Neural cell (in vitro differentiated cells): Measurements from ENCODE around the gene CACNA1E. TPM values are rescaled to one million over a fixed set of nuclear protein-coding genes. Genes with fewer than 3 reads are reported as not detected.

Source experiments
- H2AFZ ChIP-seq: fragments of 200-600, 300-800 bp; sonication (generic), shearing (Covaris generic); 2 replicates; pipeline ENCODE4 v1.6.0; 2014; ENCODE audit warnings: low read depth, mild to moderate bottlenecking, antibody characterized with exemption, low read length, moderate library complexity
- H3F3A ChIP-seq: fragments of 200-600 bp; shearing (Covaris generic); 2 replicates; pipeline ENCODE4 v1.6.1; 2016; ENCODE audit warnings: mild to moderate bottlenecking, moderate library complexity, mixed read lengths, antibody characterized with exemption, low read length; ENCODE audit not compliant: insufficient read depth, poor library complexity, severe bottlenecking
- H3K27ac ChIP-seq: fragments of 200-600, 300-800 bp; sonication (generic), shearing (Covaris generic); 2 replicates; pipeline ENCODE4 v1.5.1; 2014; ENCODE audit warnings: mild to moderate bottlenecking, low read length, moderate library complexity
- H3K27me3 ChIP-seq: fragments of 300-800, 200-600 bp; sonication (generic), shearing (Covaris generic); 2 replicates; pipeline ENCODE4 v1.6.0; 2014; ENCODE audit warnings: mild to moderate bottlenecking, low read depth, low read length, moderate library complexity; ENCODE audit not compliant: insufficient read depth
- H3K36me3 ChIP-seq: fragments of 300-800, 200-600 bp; sonication (generic), shearing (Covaris generic); 2 replicates; pipeline ENCODE4 v1.5.1; 2014; ENCODE audit warnings: mild to moderate bottlenecking, antibody characterized with exemption, low read length, moderate library complexity; ENCODE audit not compliant: insufficient read depth
- H3K4me2 ChIP-seq: fragments of 300-800, 200-600 bp; sonication (generic), shearing (Covaris generic); 2 replicates; pipeline ENCODE4 v1.6.0; 2014; ENCODE audit warnings: mild to moderate bottlenecking, low read length
- H3K4me3 ChIP-seq: fragments of 300-800, 200-600 bp; sonication (generic), shearing (Covaris generic); 2 replicates; pipeline ENCODE4 v1.5.1; 2014; ENCODE audit warnings: mild to moderate bottlenecking, low read length, moderate library complexity
- H3K79me2 ChIP-seq: fragments of 200-600 bp; shearing (Covaris generic); replicated peaks from 2 replicates; pipeline ENCODE4 v1.6.0; 2014; ENCODE audit warnings: mild to moderate bottlenecking, low read length, moderate library complexity; ENCODE audit not compliant: insufficient read depth
- H3K9ac ChIP-seq: fragments of 300-800, 200-600 bp; sonication (generic), shearing (Covaris generic); 2 replicates; pipeline ENCODE4 v1.6.1; 2016; ENCODE audit warnings: mild to moderate bottlenecking, low read length, mixed read lengths
- H3K9me2 ChIP-seq: fragments of 200-600 bp; shearing (Covaris generic); 2 replicates; pipeline ENCODE4 v1.6.1; 2016; ENCODE audit warnings: mild to moderate bottlenecking, low read length, mixed read lengths; ENCODE audit not compliant: insufficient read depth
- H3K9me3 ChIP-seq: fragments of 200-600, 300-800 bp; sonication (generic), shearing (Covaris generic); 2 replicates; pipeline ENCODE4 v1.6.1; 2016; ENCODE audit warnings: mild to moderate bottlenecking, mixed run types, low read length, moderate library complexity, mixed read lengths
- H4K20me1 ChIP-seq: fragments of 200-600 bp; shearing (Covaris generic); 2 replicates; pipeline ENCODE4 v1.6.1; 2016; ENCODE audit warnings: mild to moderate bottlenecking, mixed run types; ENCODE audit not compliant: insufficient read depth
- EP300 ChIP-seq: fragments of 450-650 bp; conservative IDR thresholded peaks from 2 replicates; pipeline ENCODE4 v1.6.1; 2014; ENCODE audit warnings: antibody characterized with exemption, mild to moderate bottlenecking, moderate library complexity; ENCODE audit not compliant: poor library complexity, severe bottlenecking
- EZH2 ChIP-seq: fragments of 200-600, 300-800 bp; shearing (Covaris generic), sonication (generic); IDR thresholded peaks from 2 replicates; pipeline ENCODE4 v1.6.1; 2014; ENCODE audit warnings: antibody characterized with exemption, low read length, borderline replicate concordance, mild to moderate bottlenecking; ENCODE audit not compliant: insufficient read depth, poor library complexity, severe bottlenecking
- MXI1 ChIP-seq: fragments of 450-650 bp; conservative IDR thresholded peaks from 2 replicates; pipeline ENCODE4 v1.6.1; 2014; ENCODE audit warnings: antibody characterized with exemption, mild to moderate bottlenecking; ENCODE audit not compliant: poor library complexity, severe bottlenecking
- POLR2AphosphoS5 ChIP-seq: IDR thresholded peaks from 2 replicates; pipeline ENCODE4 v1.6.1; 2012
- RAD21 ChIP-seq: fragments of 450-650 bp; conservative IDR thresholded peaks from 2 replicates; pipeline ENCODE4 v1.6.1; 2014; ENCODE audit warnings: antibody characterized with exemption, mild to moderate bottlenecking, moderate library complexity
- REST ChIP-seq: IDR thresholded peaks from 2 replicates; pipeline ENCODE4 v1.6.1; 2012; ENCODE audit warnings: borderline replicate concordance
- SMC3 ChIP-seq: fragments of 450-650 bp; conservative IDR thresholded peaks from 2 replicates; pipeline ENCODE4 v1.6.1; 2014; ENCODE audit warnings: antibody characterized with exemption, mild to moderate bottlenecking, moderate library complexity; ENCODE audit not compliant: poor library complexity
- TAF1 ChIP-seq: IDR thresholded peaks from 2 replicates; pipeline ENCODE4 v1.6.1; 2012; ENCODE audit warnings: low read depth
- polyA plus RNA-seq: library from polyadenylated mRNA; depleted of rRNA; stranded (reverse); fragments of >200 nt; gene quantifications from 2 replicates; pipeline ENCODE4 v1.2.3, GENCODE V29; 2014
- TF ChIP-seq, protein P1 (sequence below): fragments of 450-650 bp; IDR thresholded peaks from 2 replicates; pipeline ENCODE4 v1.5.1; 2014; ENCODE audit warnings: antibody characterized with exemption, mild to moderate bottlenecking, moderate library complexity; ENCODE audit not compliant: poor library complexity, severe bottlenecking

Gene CACNA1E
- polyA plus RNA-seq, 1 donor from 2014 or later: 29.5 TPM

DNA sequence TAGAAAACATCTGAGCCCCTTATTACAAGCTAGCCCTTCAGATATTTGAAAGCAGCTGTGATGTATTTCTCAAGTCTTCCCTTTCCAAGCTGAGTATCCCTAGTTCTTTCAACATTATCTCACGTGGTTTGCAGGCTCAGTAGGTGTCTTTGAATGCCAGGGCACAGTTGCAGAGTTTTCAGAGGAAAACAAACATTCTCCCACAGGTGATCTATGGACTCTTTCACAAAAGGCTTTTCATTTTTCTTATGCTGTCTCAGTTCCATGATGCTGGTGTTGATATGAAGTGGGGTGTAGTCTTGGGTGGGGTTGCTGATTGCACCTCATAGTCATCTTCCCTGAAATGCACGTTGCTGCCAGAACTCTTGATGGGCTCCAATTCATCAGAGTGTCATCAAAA, 17.3 kb downstream of the CACNA1E start:
- no peak overlapping the region for H3K9ac ChIP-seq
- H3K4me2 ChIP-seq: no peak overlapping the region
- no peaks in the 10 kb centered on the region for H3F3A ChIP-seq
- H2AFZ ChIP-seq: no peak overlapping the region
- no peaks in the 10 kb centered on the region for H3K27me3 ChIP-seq
- H3K79me2 ChIP-seq: no peaks in the 10 kb centered on the region
- no peaks in the 10 kb centered on the region for H4K20me1 ChIP-seq
- H3K27ac ChIP-seq: peak overlapping the region; percentile 68
- no peak for TF ChIP-seq SMC3
- TF ChIP-seq RAD21: no peak
- no peak for TF ChIP-seq EZH2
- no peak for TF ChIP-seq TAF1
- TF ChIP-seq POLR2AphosphoS5: no peak
- TF ChIP-seq EP300: no peak
- TF ChIP-seq REST: no peak
- TF ChIP-seq MXI1: no peak
- TF ChIP-seq, protein P1, sequence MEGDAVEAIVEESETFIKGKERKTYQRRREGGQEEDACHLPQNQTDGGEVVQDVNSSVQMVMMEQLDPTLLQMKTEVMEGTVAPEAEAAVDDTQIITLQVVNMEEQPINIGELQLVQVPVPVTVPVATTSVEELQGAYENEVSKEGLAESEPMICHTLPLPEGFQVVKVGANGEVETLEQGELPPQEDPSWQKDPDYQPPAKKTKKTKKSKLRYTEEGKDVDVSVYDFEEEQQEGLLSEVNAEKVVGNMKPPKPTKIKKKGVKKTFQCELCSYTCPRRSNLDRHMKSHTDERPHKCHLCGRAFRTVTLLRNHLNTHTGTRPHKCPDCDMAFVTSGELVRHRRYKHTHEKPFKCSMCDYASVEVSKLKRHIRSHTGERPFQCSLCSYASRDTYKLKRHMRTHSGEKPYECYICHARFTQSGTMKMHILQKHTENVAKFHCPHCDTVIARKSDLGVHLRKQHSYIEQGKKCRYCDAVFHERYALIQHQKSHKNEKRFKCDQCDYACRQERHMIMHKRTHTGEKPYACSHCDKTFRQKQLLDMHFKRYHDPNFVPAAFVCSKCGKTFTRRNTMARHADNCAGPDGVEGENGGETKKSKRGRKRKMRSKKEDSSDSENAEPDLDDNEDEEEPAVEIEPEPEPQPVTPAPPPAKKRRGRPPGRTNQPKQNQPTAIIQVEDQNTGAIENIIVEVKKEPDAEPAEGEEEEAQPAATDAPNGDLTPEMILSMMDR: no peak
- no peaks in the 10 kb centered on the region for H3K9me3 ChIP-seq
- H3K36me3 ChIP-seq: peaks cover under 1% of the 10 kb centered on the region
- H3K9me2 ChIP-seq: no peaks in the 10 kb centered on the region
- peak overlapping the region; percentile 41 for H3K4me3 ChIP-seq

- Histone ChIP-seq H3K27ac (peak overlapping the region; percentile 68), H3K79me2 (no peaks in the 10 kb centered on the region), H3K9me3 (no peaks in the 10 kb centered on the region), H3K4me2 (peak overlapping the region; percentile 53), H3K36me3 (no peaks in the 10 kb centered on the region), H3F3A (no peaks in the 10 kb centered on the region), H3K4me3 (peak overlapping the region; percentile 41), H3K9me2 (no peaks in the 10 kb centered on the region), H3K9ac (peak overlapping the region; percentile 30), H2AFZ (no peak overlapping the region), H4K20me1 (no peaks in the 10 kb centered on the region), H3K27me3 (no peaks in the 10 kb centered on the region)
- TF ChIP-seq MXI1 (peak; percentile 60), EP300 (peak; percentile 80), SMC3 (peak; percentile 35), TAF1 (no peak), POLR2AphosphoS5 (peak; percentile 51), EZH2 (no peak), RAD21 (peak; percentile 10), REST (no peak)
- TF ChIP-seq, protein P1: no peak
These were observed 18.3 kb downstream of the CACNA1E start for GRCh38 chr1:181501612-181502011.
